Panc1 (cell line): ENCODE results near the gene CDH13. TPM values are rescaled to one million over a fixed set of nuclear protein-coding genes. Genes with fewer than 3 reads are reported as not detected.

Experiments used
- ATAC-seq: fragments of 200-7000 bp; cut with Tn5 transposase; 2 replicates; pipeline ENCODE4 v1.9.1; 2020; ENCODE audit warnings: mild to moderate bottlenecking, moderate library complexity
- BruUV-seq: library from RNA; stranded (reverse); fragments of 400-500 nt; replicated peaks from 2 replicates; lab custom pipeline; 2021; lab: Mats Ljungman, UMichigan
- CTCF ChIA-PET: fragments of 300-600 bp; sonication (Branson Sonifier 250); formaldehyde crosslinking; loops from one replicate; lab custom pipeline; 2022; ENCODE audit warnings: antibody characterized with exemption; lab: Charles Lee
- POLR2A ChIA-PET: fragments of 300-600 bp; sonication (Branson Sonifier 250); formaldehyde crosslinking; loops from one replicate; lab custom pipeline; 2022; ENCODE audit warnings: antibody characterized with exemption; lab: Charles Lee
- DNase-seq: peaks from one replicate; pipeline ENCODE4 v3.0.0-alpha.2; 2010; ENCODE audit warnings: low read depth, low spot score
- H3K27ac ChIP-seq: 2 replicates; pipeline ENCODE4 v1.5.1; 2011; ENCODE audit warnings: mild to moderate bottlenecking, low read length, inconsistent platforms
- H3K27me3 ChIP-seq: fragments of 200-500 bp; sonication (Bioruptor generic); 2 replicates; pipeline ENCODE4 v1.6.0; 2014; ENCODE audit warnings: low read length, inconsistent platforms; ENCODE audit not compliant: control insufficient read depth, insufficient read depth
- H3K36me3 ChIP-seq: fragments of 200-500 bp; sonication (Bioruptor generic); 2 replicates; pipeline ENCODE4 v1.5.1; 2014; ENCODE audit warnings: inconsistent platforms, mild to moderate bottlenecking, low read length, moderate library complexity; ENCODE audit not compliant: control insufficient read depth, insufficient read depth
- H3K4me1 ChIP-seq: 2 replicates; pipeline ENCODE4 v1.5.1; 2011; ENCODE audit warnings: inconsistent platforms, mild to moderate bottlenecking, low read length, moderate library complexity; ENCODE audit not compliant: control insufficient read depth, insufficient read depth
- H3K4me3 ChIP-seq, 2 experiments: 2 replicates each; pipeline ENCODE4 v1.5.1; 2011 to 2012; ENCODE audit warnings: low read depth in 2 of 2, low read length in 2 of 2, mild to moderate bottlenecking in 2 of 2, inconsistent platforms in 1 of 2, moderate library complexity in 1 of 2
- H3K9me3 ChIP-seq: fragments of 200-500 bp; sonication (Bioruptor generic); 2 replicates; pipeline ENCODE4 v1.5.1; 2014; ENCODE audit warnings: low read depth, mild to moderate bottlenecking, inconsistent platforms, low read length, moderate library complexity; ENCODE audit not compliant: control insufficient read depth, insufficient read depth
- POLR2AphosphoS5 ChIP-seq: IDR thresholded peaks from 2 replicates; pipeline ENCODE4 v1.6.1; 2012; ENCODE audit warnings: mild to moderate bottlenecking, low read depth, low read length, moderate library complexity
- REST ChIP-seq, 2 experiments: IDR thresholded peaks; 2 replicates each; pipeline ENCODE4 v1.6.1; 2011 to 2012; ENCODE audit warnings: low read depth in 2 of 2, control low read depth in 1 of 2, low read length in 1 of 2, mild to moderate bottlenecking in 1 of 2, moderate library complexity in 1 of 2; ENCODE audit not compliant: insufficient read depth in 1 of 2
- SIN3A ChIP-seq: IDR thresholded peaks from 2 replicates; pipeline ENCODE4 v1.6.1; 2012; ENCODE audit warnings: low read depth, mild to moderate bottlenecking, low read length, moderate library complexity, borderline replicate concordance; ENCODE audit not compliant: insufficient read depth
- TCF7L2 ChIP-seq: IDR thresholded peaks from 2 replicates; pipeline ENCODE4 v1.6.1; 2011; ENCODE audit warnings: mild to moderate bottlenecking, low read depth, low read length, inconsistent platforms
- in situ Hi-C: cut with HindIII; loops from 2 replicates; pipeline ENCODE4 v1.10.0; 2016; ENCODE audit warnings: low sequenced_read_pairs, low pct_unique_long_range_greater_than_20kb
- intact Hi-C: fragments of 100-400 bp; cut with micrococcal nuclease; formaldehyde crosslinking; loops from one replicate; pipeline ENCODE4 v1.10.0; 2022; ENCODE audit not compliant: unreplicated experiment
- total RNA-seq: library from RNA; stranded (reverse); gene quantifications from one replicate; pipeline ENCODE4 v1.2.1, GENCODE V29; 2021; ENCODE audit not compliant: unreplicated experiment
- TF ChIP-seq, protein P1 (sequence below): fragments of 450-650 bp; IDR thresholded peaks from 2 replicates; pipeline ENCODE4 v1.5.1; 2017; ENCODE audit warnings: mild to moderate bottlenecking

CDH13 gene
- total RNA-seq, 1 experiment from 2014 or later: not detected

DNA sequence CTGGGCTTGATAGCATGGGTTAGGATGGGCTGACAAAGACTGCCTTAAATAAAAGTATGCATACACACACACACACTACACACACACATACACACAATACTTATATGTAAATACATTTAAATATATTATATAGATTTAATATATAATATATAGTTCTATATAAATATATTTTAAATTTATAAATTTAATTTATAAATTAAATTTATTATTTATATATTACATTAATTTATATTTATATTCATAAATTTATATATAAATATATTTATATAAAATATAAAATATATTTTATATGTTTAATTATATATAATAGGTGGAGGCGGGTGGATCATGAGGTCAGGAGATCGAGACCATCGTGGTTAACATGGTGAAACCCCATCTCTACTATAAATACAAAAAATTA lies 83.2 kb downstream of the CDH13 start:
- intact Hi-C loops (no loop called here), in situ Hi-C loops (no loop called here)
- Histone ChIP-seq H3K27me3 (peaks cover 5% of the 10 kb centered on the region), H3K27ac (no peak overlapping the region), H3K36me3 (no peaks in the 10 kb centered on the region), H3K9me3 (no peaks in the 10 kb centered on the region), H3K4me1 (no peaks in the 10 kb centered on the region), H3K4me3 (no peak overlapping the region)
- DNase-seq (no peak), ATAC-seq (no peak)
- CTCF ChIA-PET: no interaction called here
- BruUV-seq: no TSS peak
- TF ChIP-seq, protein P1, sequence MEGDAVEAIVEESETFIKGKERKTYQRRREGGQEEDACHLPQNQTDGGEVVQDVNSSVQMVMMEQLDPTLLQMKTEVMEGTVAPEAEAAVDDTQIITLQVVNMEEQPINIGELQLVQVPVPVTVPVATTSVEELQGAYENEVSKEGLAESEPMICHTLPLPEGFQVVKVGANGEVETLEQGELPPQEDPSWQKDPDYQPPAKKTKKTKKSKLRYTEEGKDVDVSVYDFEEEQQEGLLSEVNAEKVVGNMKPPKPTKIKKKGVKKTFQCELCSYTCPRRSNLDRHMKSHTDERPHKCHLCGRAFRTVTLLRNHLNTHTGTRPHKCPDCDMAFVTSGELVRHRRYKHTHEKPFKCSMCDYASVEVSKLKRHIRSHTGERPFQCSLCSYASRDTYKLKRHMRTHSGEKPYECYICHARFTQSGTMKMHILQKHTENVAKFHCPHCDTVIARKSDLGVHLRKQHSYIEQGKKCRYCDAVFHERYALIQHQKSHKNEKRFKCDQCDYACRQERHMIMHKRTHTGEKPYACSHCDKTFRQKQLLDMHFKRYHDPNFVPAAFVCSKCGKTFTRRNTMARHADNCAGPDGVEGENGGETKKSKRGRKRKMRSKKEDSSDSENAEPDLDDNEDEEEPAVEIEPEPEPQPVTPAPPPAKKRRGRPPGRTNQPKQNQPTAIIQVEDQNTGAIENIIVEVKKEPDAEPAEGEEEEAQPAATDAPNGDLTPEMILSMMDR: no peak
- no peak for TF ChIP-seq REST (IDR thresholded peaks at IDR 0.05; ENCODE audit: insufficient read depth in 1 of 2, low read depth in 2 of 2, low read length in 1 of 2)
- no peak for TF ChIP-seq POLR2AphosphoS5
- TF ChIP-seq TCF7L2: no peak
- TF ChIP-seq SIN3A: no peak
- POLR2A ChIA-PET: no interaction called here

GRCh38 chr16:82713778-82714177 lies 87.0 kb downstream of the CDH13 start:
- Histone ChIP-seq H3K36me3 (no peaks in the 10 kb centered on the region), H3K27ac (no peak overlapping the region), H3K27me3 (peaks cover 14% of the 10 kb centered on the region), H3K4me3 (no peak overlapping the region), H3K4me1 (no peaks in the 10 kb centered on the region), H3K9me3 (no peaks in the 10 kb centered on the region)
- ChIA-PET POLR2A (interaction anchor here (0.6 kb wide), 1 partner anchor 37 kb away, joined by 4 read pairs; no protein-coding TSS in a partner anchor), CTCF (no interaction called here)
- no peak for TF ChIP-seq TCF7L2
- TF ChIP-seq REST (IDR thresholded peaks at IDR 0.05; ENCODE audit: insufficient read depth in 1 of 2, low read depth in 2 of 2, low read length in 1 of 2): no peak
- no peak for TF ChIP-seq SIN3A
- TF ChIP-seq, protein P1: no peak
- no peak for TF ChIP-seq POLR2AphosphoS5
- in situ Hi-C loops (no loop called here), intact Hi-C loops (no loop called here)
- DNase-seq (no peak), ATAC-seq (no peak)
- no TSS peak for BruUV-seq
